Activated naive CD4-positive, alpha-beta T cell treated with anti-CD3 and anti-CD28 coated beads, Interleukin-2, amount 50 U/mL, for 72 hours (primary cell): ENCODE data around the gene MRPL58. TPM values are rescaled to one million over a fixed set of nuclear protein-coding genes. Genes with fewer than 3 reads are reported as not detected.
A peak's percentile ranks its signal among the peaks of the same experiment; 100 is the strongest.
"Not testable (repeated sequence)": the region's sequence is repeated elsewhere in the genome, so short reads cannot be mapped to it uniquely, and the experiment has no call there.

Source experiments
- ATAC-seq, 2 donors: fragments of 150-1000 bp; cut with Tn5 transposase; 2 replicates each; pipeline ENCODE4 v1.10.0; 2021; ENCODE audit warnings: mild to moderate bottlenecking in 2 of 2, moderate library complexity in 2 of 2
- DNase-seq, 2 donors: peaks; one replicate each; pipeline ENCODE4 v3.0.0; 2021 to 2022; ENCODE audit warnings: low spot score in 2 of 2
- H3K27ac Mint-ChIP-seq, 2 donors: one replicate each; pipeline ENCODE4 v1.8.0; 2022; ENCODE audit warnings: mild to moderate bottlenecking in 2 of 2, mixed read lengths in 2 of 2
- H3K36me3 Mint-ChIP-seq, 2 donors: one replicate each; pipeline ENCODE4 v1.8.0; 2022; ENCODE audit warnings: mixed read lengths in 2 of 2
- H3K9me3 Mint-ChIP-seq, 2 donors: one replicate each; pipeline ENCODE4 v1.8.0; 2022; ENCODE audit warnings: mixed read lengths in 2 of 2
- total RNA-seq, 2 donors: library from RNA; stranded (reverse); gene quantifications; one replicate each; pipeline ENCODE4 v1.2.3, GENCODE V29; 2022

MRPL58 gene
- total RNA-seq, 2 donors from 2014 or later, result 29.8 to 48.1 TPM

DNA sequence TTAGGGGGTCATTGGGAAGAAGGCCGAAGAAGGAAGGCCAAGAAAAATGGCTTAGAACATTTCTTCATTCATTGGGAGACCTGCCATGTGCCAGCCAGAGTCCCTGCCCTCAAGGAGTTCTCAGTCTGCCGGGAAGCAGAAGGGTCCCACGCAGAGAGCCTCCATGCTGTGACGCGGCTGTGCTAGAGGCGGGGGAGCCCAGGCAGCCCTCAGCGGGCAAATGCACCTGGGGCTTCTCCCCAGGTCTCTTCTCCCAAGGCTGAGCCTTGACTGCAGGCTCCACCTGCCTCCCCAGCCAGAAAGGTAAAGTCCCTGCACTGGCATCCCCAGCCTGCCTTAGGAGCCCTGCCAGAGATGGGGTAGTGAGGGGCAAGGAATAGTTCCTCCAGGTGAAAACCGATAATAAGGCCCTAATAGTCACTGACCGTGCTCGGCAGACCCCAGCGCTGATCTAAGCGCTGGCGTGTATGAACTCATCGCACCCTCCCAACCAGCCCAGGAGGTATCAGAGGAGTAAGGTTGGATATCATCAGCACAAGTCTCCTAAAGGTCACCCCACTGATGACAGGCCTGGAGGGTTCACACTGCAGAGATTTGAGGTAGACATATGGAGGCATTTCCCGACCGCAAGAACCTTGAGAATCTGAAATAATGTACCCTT, 31.0 kb upstream of the MRPL58 start:
- ATAC-seq, result peak; percentile 1 to 76
- Mint-ChIP-seq H3K9me3 (no peaks in the 10 kb centered on the region), H3K27ac (peak overlapping the region in 1 of 2 donors; percentile 64), H3K36me3 (no peaks in the 10 kb centered on the region)
- no peak for DNase-seq

DNA sequence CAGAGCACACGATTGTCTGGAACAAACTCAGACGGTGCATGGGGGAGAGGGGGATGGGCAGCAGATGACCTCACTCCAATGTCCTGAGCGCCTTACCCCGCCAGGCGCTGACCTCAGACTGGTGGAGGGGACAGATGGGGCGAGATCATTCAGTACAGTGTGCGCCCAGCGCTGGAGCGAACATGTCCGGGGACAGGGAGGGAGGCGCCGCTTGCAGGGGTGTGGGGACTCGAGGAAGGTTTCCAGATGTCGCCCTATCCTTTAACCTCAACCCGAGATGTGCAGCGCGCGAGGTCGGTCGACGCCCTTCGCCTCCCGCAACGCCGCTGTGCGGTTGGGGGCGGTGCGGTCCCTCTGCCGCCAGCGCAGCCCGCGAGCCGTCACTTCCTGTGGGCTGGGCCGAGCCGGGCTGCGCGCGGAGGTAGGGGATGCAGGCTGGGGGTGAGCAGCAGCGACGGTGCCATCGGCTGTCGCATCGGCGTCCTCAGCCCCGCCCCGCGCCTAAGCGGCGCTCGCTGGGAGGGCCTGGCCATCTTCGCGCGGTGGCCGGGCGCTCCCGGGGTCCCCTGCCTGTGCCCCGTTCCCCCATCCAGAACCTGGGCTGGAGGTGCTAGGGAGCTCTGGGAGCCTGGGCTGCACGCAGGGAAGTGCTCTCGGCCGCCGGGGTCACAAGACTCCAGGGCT, 30.3 kb upstream of the MRPL58 start:
- DNase-seq (peak; percentile 82 to 86), ATAC-seq (peak; percentile 92 to 99)
- no peaks in the 10 kb centered on the region for H3K36me3 Mint-ChIP-seq
- H3K27ac Mint-ChIP-seq, result peak overlapping the region in 1 of 2 donors; percentile 64
- H3K9me3 Mint-ChIP-seq, result no peaks in the 10 kb centered on the region

- ATAC-seq, H3K27ac Mint-ChIP-seq, H3K36me3 Mint-ChIP-seq, H3K9me3 Mint-ChIP-seq, DNase-seq: not testable (repeated sequence)
Observed at GRCh38 chr17:74982663-74983313, 29.7 kb upstream of the MRPL58 start.

DNA sequence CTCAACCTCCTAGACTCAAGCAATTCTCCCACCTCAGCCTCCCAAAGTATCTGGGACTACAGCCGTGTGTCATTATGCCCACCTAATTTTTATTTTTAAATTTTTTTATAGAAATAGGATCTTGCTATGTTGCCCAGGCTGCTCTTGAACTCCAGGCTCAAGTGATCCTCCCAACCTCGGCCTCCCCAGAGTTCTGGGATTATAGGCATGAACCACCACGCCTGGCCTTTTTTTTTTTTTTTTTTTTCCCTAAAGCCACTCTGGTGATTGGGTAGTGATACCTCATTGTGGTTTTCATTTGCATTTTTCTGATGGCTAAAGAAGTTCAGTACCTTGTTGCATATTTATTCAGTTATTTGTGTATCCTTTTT, 26.3 kb upstream of the MRPL58 start:
- Mint-ChIP-seq H3K9me3 (no peaks in the 10 kb centered on the region), H3K27ac (no peak overlapping the region), H3K36me3 (no peaks in the 10 kb centered on the region)
- ATAC-seq (no peak), DNase-seq (no peak)

DNA sequence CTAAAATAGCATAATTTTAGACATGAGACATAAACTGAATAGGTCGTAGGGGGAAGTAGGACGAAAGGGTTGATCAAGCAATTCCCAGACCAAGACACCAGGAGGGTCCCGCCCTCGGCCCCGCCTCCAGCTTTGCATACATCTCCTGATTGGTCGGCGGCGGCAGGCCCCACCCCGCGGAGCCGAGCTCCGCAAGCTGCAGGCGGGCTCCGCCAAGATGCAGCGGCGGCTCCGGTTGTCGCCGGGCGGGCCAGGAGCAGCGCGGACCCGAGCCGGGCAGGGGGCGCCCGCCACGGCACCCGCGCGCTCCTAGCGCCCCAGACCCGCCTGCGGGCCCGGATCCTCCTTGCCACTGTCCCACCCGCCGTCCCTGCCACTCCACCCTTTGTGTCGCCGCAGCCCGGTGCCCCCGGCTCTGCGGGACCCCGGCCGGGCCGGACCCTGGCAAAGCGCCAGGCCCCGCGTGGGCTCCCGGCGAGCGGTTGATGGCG, 25.0 kb upstream of the MRPL58 start, which contains the start of gene CDR2L:
TSS of gene CDR2L (plus strand) at position 215 of the 491 bp plus-strand sequence. CDS start 412 bp downstream, outside the sequence.
- DNase-seq, result peak; percentile 91 to 95
- Mint-ChIP-seq H3K36me3 (no peaks in the 10 kb centered on the region), H3K27ac (no peak within 1 kb of the TSS), H3K9me3 (no peaks in the 10 kb centered on the region)
- ATAC-seq, result peak; percentile 97 to 98

DNA sequence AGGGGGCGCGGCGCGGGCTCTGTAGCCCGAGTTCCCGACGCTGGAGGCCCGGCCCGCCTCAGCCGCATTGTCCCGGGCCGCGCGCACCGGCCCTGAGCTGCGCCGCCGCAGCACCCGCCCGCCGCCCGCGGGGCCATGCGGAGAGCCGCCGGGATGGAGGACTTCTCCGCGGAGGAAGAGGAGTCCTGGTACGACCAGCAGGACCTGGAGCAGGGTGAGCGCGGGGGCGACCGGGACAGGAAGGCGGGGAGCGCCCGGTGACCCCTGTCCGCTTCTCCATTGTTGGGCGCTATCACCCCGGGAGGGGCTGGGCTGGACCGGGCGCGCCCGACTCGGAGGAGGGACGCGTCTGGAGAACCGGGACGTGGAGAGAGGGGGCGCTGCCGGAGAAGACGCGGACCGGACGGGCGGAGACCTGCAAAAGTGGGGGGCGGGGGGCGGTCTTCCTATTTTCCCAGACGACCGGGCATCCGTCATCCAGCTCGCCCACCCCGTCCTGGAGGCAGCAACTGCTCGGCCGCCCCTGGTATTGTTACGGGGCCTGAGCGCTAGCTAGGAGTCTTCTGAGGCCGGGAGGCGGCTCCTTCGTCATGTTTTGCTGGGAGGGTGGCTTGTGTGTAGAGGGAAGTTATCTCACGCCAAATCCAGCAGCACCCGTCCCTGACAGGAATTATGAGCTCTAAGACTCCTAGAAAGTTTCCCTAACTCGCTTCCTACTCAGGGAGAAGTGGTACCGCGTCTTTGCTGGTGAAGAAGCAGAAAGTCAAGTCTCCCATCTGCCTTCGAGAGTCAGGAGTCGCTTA, 24.4 kb upstream of the MRPL58 start:
- DNase-seq (peak in 1 of 2 donors; percentile 34), ATAC-seq (peak; percentile 63 to 64)
- Mint-ChIP-seq H3K27ac (no peak overlapping the region), H3K36me3 (no peaks in the 10 kb centered on the region), H3K9me3 (no peaks in the 10 kb centered on the region)

GRCh38 chr17:74990581-74991105, 21.8 kb upstream of the MRPL58 start:
- ATAC-seq (no peak), DNase-seq (no peak)
- no peak overlapping the region for H3K27ac Mint-ChIP-seq
- H3K36me3 Mint-ChIP-seq, result no peaks in the 10 kb centered on the region
- H3K9me3 Mint-ChIP-seq, result no peaks in the 10 kb centered on the region

- DNase-seq (no peak), ATAC-seq (no peak)
- Mint-ChIP-seq H3K27ac (no peak overlapping the region), H3K36me3 (no peaks in the 10 kb centered on the region), H3K9me3 (no peaks in the 10 kb centered on the region)
Observed at GRCh38 chr17:74992223-74992622, 20.2 kb upstream of the MRPL58 start.

DNA sequence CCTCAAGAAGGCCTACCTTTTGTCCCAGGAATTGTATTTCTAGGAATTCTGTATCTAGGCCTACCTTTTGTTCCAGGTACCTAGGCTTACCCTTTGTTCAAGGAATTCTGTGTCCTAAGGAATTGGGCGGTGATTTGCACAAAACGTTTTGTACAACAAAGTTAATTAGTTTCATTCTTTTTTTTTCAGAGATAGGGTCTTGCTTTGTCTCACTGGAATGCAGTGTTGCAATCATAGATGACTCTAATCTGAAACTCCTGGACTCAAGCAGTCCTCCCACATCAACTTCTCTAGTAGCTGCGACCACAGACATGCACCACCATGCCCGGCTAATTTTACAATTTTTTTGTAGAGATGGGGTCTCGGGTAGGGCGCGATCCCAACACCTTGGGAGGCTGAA, 18.0 kb upstream of the MRPL58 start:
- no peaks in the 10 kb centered on the region for H3K36me3 Mint-ChIP-seq
- no peak for ATAC-seq
- no peaks in the 10 kb centered on the region for H3K9me3 Mint-ChIP-seq
- no peak for DNase-seq
- no peak overlapping the region for H3K27ac Mint-ChIP-seq

GRCh38 chr17:74995847-74996246, 16.6 kb upstream of the MRPL58 start:
- Mint-ChIP-seq H3K36me3 (no peaks in the 10 kb centered on the region), H3K27ac (peak overlapping the region in 1 of 2 donors; percentile 17), H3K9me3 (no peaks in the 10 kb centered on the region)
- DNase-seq (no peak), ATAC-seq (no peak)

GRCh38 chr17:74998783-74999182, 13.7 kb upstream of the MRPL58 start:
- Mint-ChIP-seq H3K36me3 (no peaks in the 10 kb centered on the region), H3K9me3 (no peaks in the 10 kb centered on the region), H3K27ac (no peak overlapping the region)
- no peak for DNase-seq
- no peak for ATAC-seq

DNA sequence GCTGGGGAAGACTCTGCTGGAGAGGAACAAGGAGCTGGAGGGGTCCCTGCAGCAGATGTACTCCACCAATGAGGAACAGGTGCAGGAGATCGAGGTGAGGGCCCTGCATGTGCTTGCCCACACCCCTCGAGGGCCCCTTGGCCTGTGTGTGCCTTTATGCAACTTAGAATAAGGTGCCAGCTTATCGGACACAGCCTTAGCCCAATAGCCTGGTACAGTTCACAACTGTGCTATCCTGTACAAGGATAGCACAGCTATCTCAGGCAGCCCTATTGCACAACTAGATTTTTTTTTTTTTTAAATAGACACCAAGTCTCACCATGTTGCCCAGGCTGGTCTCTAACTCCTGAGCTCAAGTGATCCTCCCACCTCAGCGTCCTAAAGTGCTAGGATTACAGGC, 12.9 kb upstream of the MRPL58 start:
- no peaks in the 10 kb centered on the region for H3K36me3 Mint-ChIP-seq
- DNase-seq, result no peak
- ATAC-seq, result no peak
- H3K27ac Mint-ChIP-seq, result no peak overlapping the region
- no peaks in the 10 kb centered on the region for H3K9me3 Mint-ChIP-seq

DNA sequence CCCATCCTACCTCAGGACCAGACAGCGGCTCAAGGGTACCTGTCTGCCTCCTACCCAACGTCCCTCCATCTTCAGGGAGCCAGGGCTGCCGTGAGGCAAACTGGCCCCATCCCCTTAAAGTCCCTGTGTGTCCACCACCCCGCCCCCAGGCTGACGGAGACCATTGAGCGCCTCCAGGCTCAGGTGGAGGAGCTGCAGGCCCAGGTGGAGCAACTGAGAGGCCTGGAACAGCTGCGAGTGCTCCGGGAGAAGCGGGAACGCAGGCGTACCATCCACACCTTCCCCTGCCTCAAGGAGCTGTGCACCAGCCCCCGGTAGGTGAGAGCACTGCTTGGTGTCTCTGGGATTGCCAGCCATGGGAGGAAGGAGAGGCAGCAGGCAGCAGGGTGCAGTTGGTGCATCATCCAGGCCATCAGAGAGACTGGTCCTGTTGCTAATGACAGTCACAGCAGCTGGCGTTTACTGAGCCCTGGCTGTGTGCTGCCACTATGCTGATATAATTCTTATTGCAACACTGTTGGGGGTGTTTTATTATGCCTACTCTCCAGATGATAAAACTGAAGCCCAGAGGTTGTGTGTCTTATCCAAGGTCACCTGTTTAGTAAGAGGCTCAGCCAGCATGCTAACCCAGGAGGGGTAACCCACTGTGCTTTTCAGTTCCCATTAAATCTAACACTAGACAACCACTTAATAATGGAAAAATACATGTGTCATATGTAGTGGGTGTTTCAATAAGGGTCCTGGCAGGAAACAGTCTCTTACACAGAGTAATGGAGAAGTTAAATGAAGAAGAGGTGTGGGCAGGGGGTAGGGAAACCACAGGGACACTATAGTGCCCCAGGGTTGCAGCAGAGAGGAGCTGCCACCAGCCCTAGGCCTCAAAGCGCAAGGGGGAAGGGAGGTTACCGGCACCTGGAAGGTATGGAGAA, 10.3 kb upstream of the MRPL58 start:
- ATAC-seq, result no peak
- no peaks in the 10 kb centered on the region for H3K36me3 Mint-ChIP-seq
- H3K27ac Mint-ChIP-seq, result no peak overlapping the region
- H3K9me3 Mint-ChIP-seq, result no peaks in the 10 kb centered on the region
- DNase-seq, result no peak

GRCh38 chr17:75003070-75003956, 9.2 kb upstream of the MRPL58 start:
- H3K36me3 Mint-ChIP-seq, result no peaks in the 10 kb centered on the region
- H3K9me3 Mint-ChIP-seq, result no peaks in the 10 kb centered on the region
- H3K27ac Mint-ChIP-seq, result no peak overlapping the region
- DNase-seq (no peak), ATAC-seq (no peak)

- Mint-ChIP-seq H3K36me3 (no peaks in the 10 kb centered on the region), H3K9me3 (no peaks in the 10 kb centered on the region), H3K27ac (no peak overlapping the region)
- DNase-seq, result no peak
- ATAC-seq, result no peak
Observed at GRCh38 chr17:75003957-75004355, 8.5 kb upstream of the MRPL58 start.
